Kidney epithelial cell (primary cell): Measurements from ENCODE around the gene RAB28. TPM values are rescaled to one million over a fixed set of nuclear protein-coding genes. Genes with fewer than 3 reads are reported as not detected.
"Not testable (repeated sequence)": the region's sequence is repeated elsewhere in the genome, so short reads cannot be mapped to it uniquely, and the experiment has no call there.

Source experiments
- DNase-seq: peaks from one replicate; pipeline ENCODE4 v3.0.0-alpha.2; 2010; ENCODE audit warnings: low read depth
- H3K27me3 ChIP-seq: 2 replicates; pipeline ENCODE4 v1.6.0; 2011; ENCODE audit warnings: low read length; ENCODE audit not compliant: control insufficient read depth, insufficient read depth
- H3K36me3 ChIP-seq: 2 replicates; pipeline ENCODE4 v1.5.1; 2011; ENCODE audit warnings: low read length; ENCODE audit not compliant: control insufficient read depth, insufficient read depth
- H3K4me3 ChIP-seq: 2 replicates; pipeline ENCODE4 v1.5.1; 2011; ENCODE audit warnings: low read depth, mild to moderate bottlenecking, control low read depth, low read length
- total RNA-seq: library from RNA; depleted of rRNA; stranded (reverse); fragments of >200 nt; gene quantifications from 2 replicates; pipeline ENCODE4 v1.2.3, GENCODE V29; 2015
- TF ChIP-seq, protein P1 (sequence below): IDR thresholded peaks from 2 replicates; pipeline ENCODE4 v1.5.1; 2011; ENCODE audit warnings: mild to moderate bottlenecking, moderate library complexity, low read length, control low read depth, inconsistent platforms; ENCODE audit not compliant: insufficient read depth, poor library complexity, severe bottlenecking

The RAB28 gene
- total RNA-seq, 1 donor from 2014 or later: 17.3 TPM

DNA sequence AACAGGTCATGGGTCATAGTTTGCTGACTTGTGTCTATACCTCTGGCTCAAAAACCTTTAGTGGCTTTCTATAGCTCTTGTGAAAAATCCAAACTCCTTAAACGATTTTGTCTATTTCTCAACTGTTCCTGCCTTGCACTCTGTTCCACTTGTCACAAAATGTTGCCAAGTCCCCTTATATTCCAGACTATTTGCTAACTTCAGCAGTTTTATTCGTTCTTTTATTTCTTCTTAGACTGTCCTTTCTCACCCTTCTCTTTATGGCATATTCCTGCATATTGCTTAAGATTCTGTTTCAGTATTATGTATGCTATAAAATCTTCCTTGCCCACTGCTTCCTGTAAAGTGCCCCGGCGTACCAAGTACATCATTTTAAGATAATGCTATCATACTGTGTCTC, 80.8 kb downstream of the RAB28 start:
- H3K36me3 ChIP-seq: no peaks in the 10 kb centered on the region
- TF ChIP-seq, protein P1, sequence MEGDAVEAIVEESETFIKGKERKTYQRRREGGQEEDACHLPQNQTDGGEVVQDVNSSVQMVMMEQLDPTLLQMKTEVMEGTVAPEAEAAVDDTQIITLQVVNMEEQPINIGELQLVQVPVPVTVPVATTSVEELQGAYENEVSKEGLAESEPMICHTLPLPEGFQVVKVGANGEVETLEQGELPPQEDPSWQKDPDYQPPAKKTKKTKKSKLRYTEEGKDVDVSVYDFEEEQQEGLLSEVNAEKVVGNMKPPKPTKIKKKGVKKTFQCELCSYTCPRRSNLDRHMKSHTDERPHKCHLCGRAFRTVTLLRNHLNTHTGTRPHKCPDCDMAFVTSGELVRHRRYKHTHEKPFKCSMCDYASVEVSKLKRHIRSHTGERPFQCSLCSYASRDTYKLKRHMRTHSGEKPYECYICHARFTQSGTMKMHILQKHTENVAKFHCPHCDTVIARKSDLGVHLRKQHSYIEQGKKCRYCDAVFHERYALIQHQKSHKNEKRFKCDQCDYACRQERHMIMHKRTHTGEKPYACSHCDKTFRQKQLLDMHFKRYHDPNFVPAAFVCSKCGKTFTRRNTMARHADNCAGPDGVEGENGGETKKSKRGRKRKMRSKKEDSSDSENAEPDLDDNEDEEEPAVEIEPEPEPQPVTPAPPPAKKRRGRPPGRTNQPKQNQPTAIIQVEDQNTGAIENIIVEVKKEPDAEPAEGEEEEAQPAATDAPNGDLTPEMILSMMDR: no peak
- H3K4me3 ChIP-seq: no peak overlapping the region
- H3K27me3 ChIP-seq: no peaks in the 10 kb centered on the region
- DNase-seq: no peak

DNA sequence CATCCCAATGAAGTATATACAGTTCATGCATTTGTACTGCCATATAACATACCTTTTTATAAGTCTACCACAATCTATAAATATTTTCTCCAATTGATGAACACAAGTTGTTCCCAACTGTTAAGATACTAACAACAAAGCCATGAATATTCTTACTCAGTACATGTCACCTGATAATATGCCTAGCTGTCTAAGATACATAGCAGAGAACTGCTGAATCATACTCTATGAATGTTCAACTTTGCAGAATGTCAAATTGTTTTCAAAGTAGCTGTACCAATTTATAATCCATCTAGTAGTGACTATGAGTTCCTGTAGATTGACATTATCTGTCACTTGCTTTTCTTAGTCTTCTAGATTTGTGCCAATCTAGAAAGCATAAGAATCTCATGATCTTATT, 84.9 kb downstream of the RAB28 start:
- DNase-seq: no peak

DNA sequence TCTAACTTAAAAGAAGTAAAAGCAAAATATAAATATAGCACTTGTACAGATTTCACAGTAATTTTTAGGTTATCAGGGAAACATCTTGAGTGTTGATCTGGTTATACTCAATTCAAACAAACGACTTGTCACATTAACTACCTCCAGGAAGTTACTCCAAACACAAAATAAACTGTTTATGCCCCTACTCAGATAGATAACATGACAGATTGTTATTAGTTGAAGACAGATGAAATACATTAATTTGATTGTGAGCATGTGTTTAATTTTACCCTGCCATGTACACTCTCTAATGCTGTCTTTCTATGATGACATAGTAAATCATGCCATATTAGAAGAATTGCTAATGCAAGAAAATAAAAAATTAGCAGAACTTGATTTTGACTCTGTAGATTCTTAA, 88.0 kb downstream of the RAB28 start:
- no peak overlapping the region for H3K4me3 ChIP-seq
- TF ChIP-seq, protein P1: no peak
- DNase-seq: no peak
- H3K27me3 ChIP-seq: no peaks in the 10 kb centered on the region
- no peaks in the 10 kb centered on the region for H3K36me3 ChIP-seq

More for the DNA sequence above, 84.9 kb downstream of the RAB28 start:
- Histone ChIP-seq H3K27me3 (no peaks in the 10 kb centered on the region), H3K4me3 (no peak overlapping the region), H3K36me3 (no peaks in the 10 kb centered on the region)
- TF ChIP-seq, protein P1: no peak

DNA sequence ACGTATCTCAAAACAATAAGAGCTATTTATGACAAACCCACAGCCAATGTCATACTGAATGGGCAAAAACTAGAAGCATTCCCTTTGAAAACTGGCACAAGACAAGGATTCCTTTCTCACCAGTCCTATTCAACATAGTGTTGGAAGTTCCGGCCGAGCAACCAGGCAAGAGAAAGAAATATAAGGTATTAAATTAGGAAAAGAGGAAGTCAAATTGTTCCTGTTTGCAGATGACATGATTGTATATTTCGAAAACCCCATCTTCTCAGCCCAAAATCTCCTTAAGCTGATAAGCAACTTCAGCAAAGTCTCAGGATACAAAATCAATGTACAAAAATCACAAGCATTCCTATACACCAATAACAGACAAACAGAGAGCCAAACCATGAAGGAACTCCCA, 94.2 kb downstream of the RAB28 start:
- not testable (repeated sequence) for H3K4me3 ChIP-seq, H3K27me3 ChIP-seq, DNase-seq, H3K36me3 ChIP-seq

DNA sequence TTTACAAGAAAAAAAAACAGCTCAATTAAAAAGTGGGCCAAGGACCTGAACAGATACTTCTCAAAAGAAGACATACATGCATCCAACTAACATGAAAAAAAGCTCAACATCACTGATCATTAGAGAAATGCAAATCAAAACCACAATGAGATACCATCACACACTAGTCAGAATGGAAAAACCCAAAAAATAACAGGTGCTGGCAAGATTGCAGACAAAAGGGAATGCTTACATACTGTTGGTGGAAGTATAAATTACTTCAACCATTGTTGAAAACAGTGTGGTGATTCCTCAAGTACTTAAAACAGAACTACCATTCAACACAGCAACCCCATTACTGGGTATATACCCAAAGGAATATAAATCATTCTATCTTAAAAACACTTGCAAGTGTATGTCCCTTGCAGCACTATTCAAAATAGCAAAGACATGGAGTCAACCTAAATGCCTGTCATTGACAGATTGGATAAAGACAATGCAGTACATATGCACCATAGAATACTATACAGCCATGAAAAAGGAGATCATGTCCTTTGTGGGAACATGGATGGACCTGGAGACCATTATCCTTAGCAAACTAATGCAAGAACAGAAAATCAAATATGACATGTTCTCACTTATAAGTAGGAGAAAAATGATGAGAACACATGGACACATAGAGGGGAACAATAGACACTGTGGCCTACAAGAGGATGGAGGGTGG, 97.6 kb downstream of the RAB28 start:
- DNase-seq: no peak

DNA sequence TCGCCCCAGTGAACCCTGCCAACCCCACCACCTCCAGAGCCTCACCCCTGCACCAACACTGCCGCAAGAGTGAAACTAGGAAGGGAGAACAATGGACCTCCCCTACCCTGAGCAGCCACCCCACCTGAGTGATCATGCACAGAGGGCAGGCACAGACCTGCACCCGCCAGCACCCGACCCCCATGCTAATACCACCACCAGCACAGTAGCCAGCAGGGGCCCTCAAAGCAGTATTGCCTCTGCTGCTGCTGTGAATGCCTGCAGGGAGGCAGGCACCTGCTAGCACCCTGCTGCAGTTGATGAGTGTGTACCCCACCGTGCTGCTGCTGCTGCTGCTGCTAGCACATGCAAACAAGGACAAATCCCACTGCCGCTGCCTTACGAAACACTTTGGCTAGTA, 100.1 kb downstream of the RAB28 start:
- no peak for DNase-seq
- no peaks in the 10 kb centered on the region for H3K27me3 ChIP-seq

More for the DNA sequence above, 97.6 kb downstream of the RAB28 start:
- Histone ChIP-seq H3K27me3 (no peaks in the 10 kb centered on the region), H3K36me3 (no peaks in the 10 kb centered on the region), H3K4me3 (no peak overlapping the region)
- TF ChIP-seq, protein P1: no peak

More for the DNA sequence above, 100.1 kb downstream of the RAB28 start:
- no peak overlapping the region for H3K4me3 ChIP-seq
- no peaks in the 10 kb centered on the region for H3K36me3 ChIP-seq
- TF ChIP-seq, protein P1: no peak
